ENCODE data around the gene GLI1. TPM values are rescaled to one million over a fixed set of nuclear protein-coding genes. Genes with fewer than 3 reads are reported as not detected.

The GLI1 gene
- total and polyA plus RNA-seq, 2 of the 13 experiments (the other 11 are each of a cell fraction or from before 2014, with no cell fraction given), result 0.09 to 0.20 TPM

GRCh38 chr12:57434517-57435223, 24.9 kb upstream of the GLI1 start, which contains the start of gene INHBC (continued):
- TF ChIP-seq CERS6 (CRISPR knock-in tag; IDR thresholded peaks at IDR 0.05) (no peak), SALL1 (CRISPR knock-in tag; IDR thresholded peaks at IDR 0.05) (0 out of 2 replicates have a peak, but pooled peaks have one; percentile 12), MBD4 (IDR thresholded peaks at IDR 0.05; ENCODE audit: borderline replicate concordance, low read length) (no peak), KIAA2018 (CRISPR knock-in tag; IDR thresholded peaks at IDR 0.05; ENCODE audit: borderline replicate concordance) (no peak), PAXIP1 (CRISPR knock-in tag; conservative IDR thresholded peaks at IDR 0.05) (peak; percentile 70), TBP (CRISPR knock-in tag; IDR thresholded peaks at IDR 0.05) (no peak), NBN (conservative IDR thresholded peaks at IDR 0.05) (no peak), KDM3A (CRISPR knock-in tag; IDR thresholded peaks at IDR 0.05; ENCODE audit: low read depth) (peak; percentile 16; the same call in 1 of the 2 replicates), ZNF550 (CRISPR knock-in tag; IDR thresholded peaks at IDR 0.05; ENCODE audit: borderline replicate concordance) (no peak), CENPBD1 (CRISPR knock-in tag; IDR thresholded peaks at IDR 0.05; ENCODE audit: borderline replicate concordance, low read depth) (no peak), NKX3-1 (CRISPR knock-in tag; IDR thresholded peaks at IDR 0.05) (no peak), MAF1 (CRISPR knock-in tag; IDR thresholded peaks at IDR 0.05; ENCODE audit: borderline replicate concordance) (no peak), ETV6 (CRISPR knock-in tag; conservative IDR thresholded peaks at IDR 0.05) (no peak), ATF6 (CRISPR knock-in tag; conservative IDR thresholded peaks at IDR 0.05) (no peak)

Measured in HepG2 (cell line).